SU-DHL-6 (cell line): ENCODE measurements around the gene ZNF775.

ENCODE experiments used
- H2AFZ ChIP-seq: fragments of 200-600 bp; sonication (generic); 2 replicates; pipeline ENCODE4 v1.6.1; 2014; ENCODE audit warnings: low read depth, mild to moderate bottlenecking, moderate library complexity, mixed read lengths, antibody characterized with exemption, low read length; ENCODE audit not compliant: severe bottlenecking
- H3F3A ChIP-seq: fragments of 200-600 bp; shearing (Covaris generic); 2 replicates; pipeline ENCODE4 v1.6.0; 2016; ENCODE audit warnings: antibody characterized with exemption, mild to moderate bottlenecking; ENCODE audit not compliant: insufficient read depth
- H3K27ac ChIP-seq: fragments of 200-600 bp; sonication (generic); 2 replicates; pipeline ENCODE4 v1.5.1; 2016; ENCODE audit warnings: low read depth, mild to moderate bottlenecking, low read length, moderate library complexity, mixed read lengths
- H3K27me3 ChIP-seq: fragments of 200-600 bp; sonication (generic), shearing (Covaris generic); 2 replicates; pipeline ENCODE4 v1.6.0; 2014; ENCODE audit warnings: mild to moderate bottlenecking, low read length
- H3K36me3 ChIP-seq: fragments of 200-600 bp; sonication (generic); 2 replicates; pipeline ENCODE4 v1.6.1; 2014; ENCODE audit warnings: mild to moderate bottlenecking, low read length, mixed read lengths
- H3K4me2 ChIP-seq: fragments of 300-600, 200-600 bp; shearing (Covaris generic), sonication (generic); 2 replicates; pipeline ENCODE4 v1.6.0; 2014; ENCODE audit warnings: low read length, low read depth, mild to moderate bottlenecking; ENCODE audit not compliant: poor library complexity, severe bottlenecking
- H3K4me3 ChIP-seq: fragments of 200-600 bp; sonication (generic); 2 replicates; pipeline ENCODE4 v1.5.1; 2014; ENCODE audit warnings: antibody characterized with exemption, low read length, mild to moderate bottlenecking, mixed read lengths; ENCODE audit not compliant: insufficient read depth, poor library complexity, severe bottlenecking
- H3K79me2 ChIP-seq: fragments of 200-600 bp; sonication (generic); 2 replicates; pipeline ENCODE4 v1.6.1; 2014; ENCODE audit warnings: mild to moderate bottlenecking, low read length, moderate library complexity; ENCODE audit not compliant: insufficient read depth
- H3K9ac ChIP-seq: fragments of 200-600 bp; sonication (generic); 2 replicates; pipeline ENCODE4 v1.7.0; 2014; ENCODE audit warnings: mild to moderate bottlenecking, low read length
- H3K9me2 ChIP-seq: fragments of 200-600 bp; sonication (generic); replicated peaks from 2 replicates; pipeline ENCODE4 v1.6.1; 2014; ENCODE audit warnings: low read length; ENCODE audit not compliant: insufficient read depth
- H3K9me3 ChIP-seq: fragments of 200-600 bp; sonication (generic); 2 replicates; pipeline ENCODE4 v1.6.1; 2014; ENCODE audit warnings: low read length, mixed read lengths; ENCODE audit not compliant: insufficient read depth
- H4K20me1 ChIP-seq: fragments of 200-600 bp; sonication (generic); 2 replicates; pipeline ENCODE4 v1.6.1; 2014; ENCODE audit warnings: low read depth, mild to moderate bottlenecking, antibody characterized with exemption, low read length, moderate library complexity, mixed read lengths
- CTCF ChIP-seq: fragments of 200-600 bp; sonication (generic); IDR thresholded peaks from one replicate; pipeline ENCODE4 v1.5.1; 2017; ENCODE audit warnings: antibody characterized with exemption, mild to moderate bottlenecking, low read length, moderate library complexity; ENCODE audit not compliant: insufficient read depth, poor library complexity, severe bottlenecking
- EZH2phosphoT487 ChIP-seq: fragments of 200-600 bp; sonication (generic), shearing (Covaris generic); conservative IDR thresholded peaks from 2 replicates; pipeline ENCODE4 v1.6.1; 2018; ENCODE audit warnings: mild to moderate bottlenecking, antibody characterized with exemption, low read length, moderate library complexity, mixed read lengths

The ZNF775 gene

GRCh38 chr7:150341263-150342120 is 37.6 kb upstream of the ZNF775 start, which contains the start of gene RARRES2:
RARRES2 (minus strand) TSS chr7:150341629; CDS start chr7:150340609, 1,020 bp downstream.
- H3F3A ChIP-seq = no peaks in the 10 kb centered on the region
- H3K9ac ChIP-seq = no peak within 1 kb of the TSS
- no peak within 1 kb of the TSS for H3K4me3 ChIP-seq
- no peaks in the 10 kb centered on the region for H4K20me1 ChIP-seq
- no peaks in the 10 kb centered on the region for H3K9me2 ChIP-seq
- no peaks in the 10 kb centered on the region for H3K9me3 ChIP-seq
- no peak within 1 kb of the TSS for H3K27ac ChIP-seq
- no peaks in the 10 kb centered on the region for H3K27me3 ChIP-seq
- no peak within 1 kb of the TSS for H2AFZ ChIP-seq
- H3K4me2 ChIP-seq = no peak within 1 kb of the TSS
- no peaks in the 10 kb centered on the region for H3K79me2 ChIP-seq
- TF ChIP-seq CTCF (no peak), EZH2phosphoT487 (no peak)
- no peaks in the 10 kb centered on the region for H3K36me3 ChIP-seq

GRCh38 chr7:150342121-150342408 is 37.1 kb upstream of the ZNF775 start:
- Histone ChIP-seq H3K36me3 (no peaks in the 10 kb centered on the region), H3K4me3 (no peak overlapping the region), H3F3A (no peaks in the 10 kb centered on the region), H3K27me3 (no peaks in the 10 kb centered on the region), H3K9me2 (no peaks in the 10 kb centered on the region), H3K9me3 (no peaks in the 10 kb centered on the region), H3K4me2 (no peak overlapping the region), H3K79me2 (no peaks in the 10 kb centered on the region), H4K20me1 (no peaks in the 10 kb centered on the region), H3K9ac (no peak overlapping the region), H3K27ac (no peak overlapping the region), H2AFZ (no peak overlapping the region)
- TF ChIP-seq CTCF = no peak
- TF ChIP-seq EZH2phosphoT487 = no peak

GRCh38 chr7:150343225-150343624 is 35.9 kb upstream of the ZNF775 start:
- Histone ChIP-seq H3K9me2 (no peaks in the 10 kb centered on the region), H3K27ac (no peak overlapping the region), H3K79me2 (no peaks in the 10 kb centered on the region), H3K36me3 (no peaks in the 10 kb centered on the region), H3K4me3 (no peak overlapping the region), H3K9me3 (no peaks in the 10 kb centered on the region), H3F3A (no peaks in the 10 kb centered on the region), H3K4me2 (no peak overlapping the region), H3K9ac (no peak overlapping the region), H4K20me1 (no peaks in the 10 kb centered on the region), H3K27me3 (no peaks in the 10 kb centered on the region), H2AFZ (no peak overlapping the region)
- no peak for TF ChIP-seq CTCF
- TF ChIP-seq EZH2phosphoT487 = no peak
